Sigmoid colon (tissue), 7 donors: ENCODE data around the gene WAS. TPM values are rescaled to one million over a fixed set of nuclear protein-coding genes. Genes with fewer than 3 reads are reported as not detected.

Experiments used
- DNase-seq: peaks from one replicate; pipeline ENCODE4 v3.0.0-alpha.2; 2019
- H3K27ac ChIP-seq, 4 donors: fragments of 200-600 bp; sonication (generic); one replicate each; pipeline ENCODE4 v1.5.1; 2016 to 2019; ENCODE audit warnings: mild to moderate bottlenecking in 1 of 4
- H3K27me3 ChIP-seq, 3 donors: fragments of 200-600 bp; sonication (generic); one replicate each; pipeline ENCODE4 v1.5.1; 2019; ENCODE audit warnings: mild to moderate bottlenecking in 1 of 3
- H3K36me3 ChIP-seq, 4 donors: fragments of 200-600 bp; sonication (generic); one replicate each; pipeline ENCODE4 v1.5.1; 2016 to 2019
- H3K4me1 ChIP-seq, 4 donors: fragments of 200-600 bp; sonication (generic); one replicate each; pipeline ENCODE4 v1.5.1; 2017 to 2019
- H3K4me3 ChIP-seq, 4 donors: fragments of 200-600 bp; sonication (generic); one replicate each; pipeline ENCODE4 v1.5.1; 2017 to 2019; ENCODE audit warnings: mild to moderate bottlenecking in 2 of 4, moderate library complexity in 1 of 4
- H3K9me3 ChIP-seq, 4 donors: fragments of 200-600 bp in 3 of 4; sonication (generic) in 3 of 4; one replicate each; pipeline versions ENCODE4 v1.5.1 to v1.6.1; 2013 to 2019
- EP300 ChIP-seq, 4 donors: sonication (generic); formaldehyde crosslinking; IDR thresholded peaks; one replicate each; pipeline ENCODE4 v1.6.1; 2017; ENCODE audit warnings: antibody characterized with exemption in 4 of 4
- POLR2A ChIP-seq, 2 donors: fragments of 450-650 bp; IDR thresholded peaks; one replicate each; pipeline ENCODE4 v1.6.1; 2016; ENCODE audit warnings: antibody characterized with exemption in 2 of 2, mild to moderate bottlenecking in 2 of 2, moderate library complexity in 2 of 2
- POLR2AphosphoS5 ChIP-seq, 4 donors: sonication (generic); formaldehyde crosslinking; IDR thresholded peaks; one replicate each; pipeline ENCODE4 v1.6.1; 2017; ENCODE audit warnings: antibody characterized with exemption in 4 of 4
- WGBS, 2 donors: extraction: QIAGEN DNeasy Blood & Tissue Kit; methylation state at CpG; one replicate each; pipeline ENCODE4 v1.1.7; 2013; 5-methylcytosine and 5-hydroxymethylcytosine counted together
- intact Hi-C: fragments of 100-400 bp; cut with DNase I; formaldehyde crosslinking; loops from one replicate; pipeline ENCODE4 v1.15.1; 2023
- polyA plus RNA-seq, 3 donors: library from polyadenylated mRNA; stranded (reverse); fragments of 200-250 nt; gene quantifications; one replicate each; pipeline ENCODE4 v1.2.3, GENCODE V29; 2013
- total RNA-seq, 4 donors: library from RNA; depleted of rRNA; stranded (reverse); fragments of >200 nt; gene quantifications; one replicate each; pipeline ENCODE4 v1.1.0, GENCODE V29; 2016
- TF ChIP-seq, protein P1 (sequence below), 4 experiments: fragments of 450-650 bp in 3 of 4; fragments of 200-600 bp in 1 of 4; IDR thresholded peaks; one replicate each; pipeline ENCODE4 v1.5.1; 2016 to 2019; ENCODE audit warnings: antibody characterized with exemption in 4 of 4, mild to moderate bottlenecking in 3 of 4, moderate library complexity in 2 of 4
- donor health status: healthy with polysubstance abuse.
- donor health status: Bipolar disorder and iron deficiency.
- donor health status: healthy.

Gene WAS
- total and polyA plus RNA-seq, 7 donors = 3.0 to 23.5 (median 4.3) TPM

DNA sequence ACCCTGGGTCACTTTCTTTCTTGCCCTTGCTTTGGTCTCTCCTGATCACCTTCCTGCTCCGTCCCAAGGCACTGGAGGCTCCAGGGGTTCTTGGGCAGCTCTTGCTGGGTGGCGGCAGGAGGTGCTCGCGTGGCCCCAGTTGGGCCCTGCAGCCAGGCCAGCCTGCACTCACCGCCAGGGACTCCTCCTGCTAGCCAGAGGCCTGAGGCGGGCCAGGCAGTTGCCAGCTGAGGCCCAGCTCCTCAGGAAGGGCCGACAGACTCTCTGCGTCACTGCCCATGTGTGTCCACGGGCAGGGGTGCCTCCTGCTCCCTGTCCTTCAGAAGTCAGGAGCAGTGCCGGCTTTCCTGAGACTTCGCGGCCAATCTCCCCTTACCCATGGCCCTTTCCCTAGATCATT lies 22.3 kb downstream of the WAS start:
- Histone ChIP-seq H3K4me3 (no peak overlapping the region), H3K9me3 (no peaks in the 10 kb centered on the region), H3K27me3 (no peaks in the 10 kb centered on the region), H3K4me1 (no peaks in the 10 kb centered on the region), H3K27ac (no peak overlapping the region), H3K36me3 (peaks cover 0 to 6% (median 0%) of the 10 kb centered on the region in 4 donors)
- intact Hi-C loops = no loop called here
- TF ChIP-seq POLR2AphosphoS5 (IDR thresholded peaks at IDR 0.05) (no peak), EP300 (IDR thresholded peaks at IDR 0.05) (no peak), POLR2A (IDR thresholded peaks at IDR 0.05) (no peak)
- TF ChIP-seq, protein P1, sequence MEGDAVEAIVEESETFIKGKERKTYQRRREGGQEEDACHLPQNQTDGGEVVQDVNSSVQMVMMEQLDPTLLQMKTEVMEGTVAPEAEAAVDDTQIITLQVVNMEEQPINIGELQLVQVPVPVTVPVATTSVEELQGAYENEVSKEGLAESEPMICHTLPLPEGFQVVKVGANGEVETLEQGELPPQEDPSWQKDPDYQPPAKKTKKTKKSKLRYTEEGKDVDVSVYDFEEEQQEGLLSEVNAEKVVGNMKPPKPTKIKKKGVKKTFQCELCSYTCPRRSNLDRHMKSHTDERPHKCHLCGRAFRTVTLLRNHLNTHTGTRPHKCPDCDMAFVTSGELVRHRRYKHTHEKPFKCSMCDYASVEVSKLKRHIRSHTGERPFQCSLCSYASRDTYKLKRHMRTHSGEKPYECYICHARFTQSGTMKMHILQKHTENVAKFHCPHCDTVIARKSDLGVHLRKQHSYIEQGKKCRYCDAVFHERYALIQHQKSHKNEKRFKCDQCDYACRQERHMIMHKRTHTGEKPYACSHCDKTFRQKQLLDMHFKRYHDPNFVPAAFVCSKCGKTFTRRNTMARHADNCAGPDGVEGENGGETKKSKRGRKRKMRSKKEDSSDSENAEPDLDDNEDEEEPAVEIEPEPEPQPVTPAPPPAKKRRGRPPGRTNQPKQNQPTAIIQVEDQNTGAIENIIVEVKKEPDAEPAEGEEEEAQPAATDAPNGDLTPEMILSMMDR (IDR thresholded peaks at IDR 0.05) = no peak
- no peak for DNase-seq
- WGBS, 2 donors = 96% methylated on average over 12 of the region's 12 CpGs

DNA sequence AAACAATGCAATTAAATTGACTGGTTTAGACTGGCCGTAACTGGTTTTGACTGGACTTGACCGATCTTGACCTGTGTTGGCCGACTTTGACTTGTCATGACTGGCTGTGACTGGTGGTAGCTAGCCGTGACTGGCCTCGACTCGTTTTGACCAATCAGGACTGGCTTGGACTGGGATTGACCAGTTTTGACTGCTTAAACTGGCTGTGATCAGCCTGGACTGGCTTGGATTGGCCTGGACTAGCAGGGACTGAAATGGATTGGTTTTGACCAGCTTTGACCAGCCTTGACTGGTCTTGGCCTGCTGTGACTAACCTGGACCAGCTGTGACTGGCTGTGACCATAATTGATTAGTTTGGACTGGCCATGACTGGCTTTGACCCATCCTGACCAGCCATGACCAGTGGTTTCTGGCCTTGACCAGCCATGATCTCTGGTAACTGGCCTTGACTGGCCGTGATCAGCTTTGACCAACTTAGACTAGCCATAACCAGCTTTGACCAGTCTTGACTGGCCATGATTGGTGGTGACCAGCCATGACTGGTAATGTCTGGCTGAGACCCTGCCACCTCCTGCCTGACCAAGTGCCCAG lies 26.0 kb downstream of the WAS start:
- no peaks in the 10 kb centered on the region for H3K4me1 ChIP-seq
- no peak overlapping the region for H3K27ac ChIP-seq
- H3K36me3 ChIP-seq = no peaks in the 10 kb centered on the region
- WGBS, 2 donors = 96% methylated on average over 7 of the region's 7 CpGs
- H3K27me3 ChIP-seq = no peaks in the 10 kb centered on the region
- H3K9me3 ChIP-seq = no peaks in the 10 kb centered on the region
- H3K4me3 ChIP-seq = no peak overlapping the region
- DNase-seq = no peak
- TF ChIP-seq POLR2A (IDR thresholded peaks at IDR 0.05) (no peak), POLR2AphosphoS5 (IDR thresholded peaks at IDR 0.05) (no peak), EP300 (IDR thresholded peaks at IDR 0.05) (no peak)
- TF ChIP-seq, protein P1 (IDR thresholded peaks at IDR 0.05) = no peak
- intact Hi-C loops = no loop called here

DNA sequence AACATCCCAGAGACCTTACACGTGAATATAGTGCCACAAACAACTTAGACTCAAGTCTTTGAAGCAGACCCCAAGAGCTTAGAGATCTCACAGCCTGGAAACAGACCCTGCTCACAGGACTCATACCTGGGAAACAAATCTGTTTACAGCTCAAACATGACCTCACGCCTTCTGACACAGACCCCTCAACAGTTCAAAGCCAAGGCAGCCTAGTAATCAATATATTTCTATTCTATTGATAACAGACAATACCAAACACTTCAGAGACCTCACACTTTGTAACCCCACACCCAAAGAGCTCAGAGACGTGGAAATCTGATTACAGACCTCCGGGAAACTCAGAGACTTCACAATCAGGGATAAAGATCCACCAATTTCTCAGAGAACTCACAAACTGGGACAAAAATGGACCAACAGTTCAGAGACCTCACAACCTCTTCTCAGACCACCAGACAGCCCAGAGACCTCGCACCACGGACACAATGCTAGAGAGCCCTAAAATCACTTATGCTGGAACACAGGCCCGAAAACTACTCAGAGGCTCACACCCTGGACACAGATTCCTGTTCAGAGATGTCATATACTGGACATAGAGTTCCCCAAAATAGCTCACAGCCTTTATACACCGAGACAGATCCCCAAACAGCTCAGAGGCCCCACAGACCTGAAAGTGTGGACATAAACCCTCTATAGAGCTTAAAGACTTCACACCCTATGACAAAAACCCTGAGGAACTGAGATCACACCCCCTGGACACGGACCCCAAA lies 27.7 kb downstream of the WAS start:
- Histone ChIP-seq H3K4me3 (no peak overlapping the region), H3K27ac (no peak overlapping the region), H3K9me3 (no peaks in the 10 kb centered on the region), H3K27me3 (no peaks in the 10 kb centered on the region), H3K36me3 (no peaks in the 10 kb centered on the region), H3K4me1 (no peaks in the 10 kb centered on the region)
- no peak for TF ChIP-seq POLR2A (IDR thresholded peaks at IDR 0.05)
- no peak for TF ChIP-seq EP300 (IDR thresholded peaks at IDR 0.05)
- no peak for TF ChIP-seq POLR2AphosphoS5 (IDR thresholded peaks at IDR 0.05)
- TF ChIP-seq, protein P1 (IDR thresholded peaks at IDR 0.05) = no peak
- intact Hi-C loops = no loop called here
- DNase-seq = no peak
- WGBS, 2 donors = 92 to 93% methylated on average over 9 of the region's 9 CpGs

DNA sequence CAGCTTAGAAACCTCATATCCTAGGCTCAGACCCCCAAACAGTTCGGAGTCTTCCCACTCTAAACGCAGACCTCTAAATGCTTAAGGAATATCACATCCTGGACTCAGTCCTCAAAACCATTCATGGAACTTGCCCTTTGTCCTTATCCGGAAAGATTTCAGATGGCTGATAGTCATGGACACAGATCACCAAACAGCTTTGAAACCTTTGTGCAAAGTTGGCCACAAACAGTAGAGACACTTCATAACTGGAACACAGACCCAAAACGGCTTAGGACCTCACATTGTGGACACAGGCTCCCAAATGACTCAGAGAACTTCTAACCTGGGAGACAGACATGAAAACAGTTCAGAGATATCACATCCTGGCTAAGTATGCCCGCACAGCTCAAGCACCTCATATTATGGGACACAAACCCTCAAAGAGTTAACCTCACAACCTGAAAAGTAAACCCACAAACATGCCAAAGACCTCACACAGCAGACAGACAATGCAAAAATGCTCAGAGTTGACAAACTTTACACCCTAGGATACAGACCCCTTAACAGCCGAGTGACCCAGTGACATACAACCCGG lies 28.4 kb downstream of the WAS start:
- WGBS, 2 donors = 75 to 83% methylated on average over 7 of the region's 7 CpGs
- Histone ChIP-seq H3K36me3 (no peaks in the 10 kb centered on the region), H3K4me1 (no peaks in the 10 kb centered on the region), H3K9me3 (no peaks in the 10 kb centered on the region), H3K27me3 (no peaks in the 10 kb centered on the region), H3K4me3 (no peak overlapping the region), H3K27ac (no peak overlapping the region)
- DNase-seq = no peak
- intact Hi-C loops = no loop called here
- TF ChIP-seq EP300 (IDR thresholded peaks at IDR 0.05) (no peak), POLR2A (IDR thresholded peaks at IDR 0.05) (no peak), POLR2AphosphoS5 (IDR thresholded peaks at IDR 0.05) (no peak)
- TF ChIP-seq, protein P1 (IDR thresholded peaks at IDR 0.05) = no peak
